HG02981 (cell line): ENCODE results near the gene IL12RB1.
A peak's percentile ranks its signal among the peaks of the same experiment; 100 is the strongest.

Experiments
- ATAC-seq: cut with Tn5 transposase; IDR thresholded peaks from one replicate; pipeline ENCODE4 v1.9.1; 2021; ENCODE audit warnings: mild to moderate bottlenecking, moderate library complexity; ENCODE audit not compliant: unreplicated experiment

Gene IL12RB1

DNA sequence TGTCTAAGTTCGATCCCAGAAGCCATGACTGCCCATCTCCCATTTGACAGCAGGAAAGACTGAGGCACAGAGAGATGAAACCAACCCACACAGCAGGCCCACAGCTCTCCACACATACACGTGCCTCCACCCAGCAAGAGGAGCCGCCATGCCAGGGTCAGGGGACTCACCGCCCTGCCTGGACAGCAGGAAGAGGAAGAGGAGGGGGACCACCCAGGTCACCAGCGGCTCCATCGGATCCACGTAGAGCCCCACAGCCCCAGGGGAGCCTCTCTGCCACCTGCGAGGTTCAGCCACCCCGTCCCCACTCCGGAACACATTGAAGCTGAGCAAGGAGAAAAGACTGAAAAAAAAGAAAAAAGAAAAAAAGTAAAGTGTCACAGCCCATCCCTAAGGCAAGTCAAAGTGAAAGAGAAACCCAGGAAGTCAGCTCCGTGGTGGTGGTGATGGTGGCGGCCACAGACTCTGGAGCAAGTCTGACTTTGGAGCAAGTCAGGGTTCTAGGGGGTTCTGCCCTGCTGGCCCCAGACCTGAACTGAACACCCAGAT, at the start of gene IL12RB1:
Gene IL12RB1 (minus strand): TSS at position 345 of the 549 bp plus-strand sequence. CDS start 111 bp downstream, at position 234.
- ATAC-seq, result no peak

DNA sequence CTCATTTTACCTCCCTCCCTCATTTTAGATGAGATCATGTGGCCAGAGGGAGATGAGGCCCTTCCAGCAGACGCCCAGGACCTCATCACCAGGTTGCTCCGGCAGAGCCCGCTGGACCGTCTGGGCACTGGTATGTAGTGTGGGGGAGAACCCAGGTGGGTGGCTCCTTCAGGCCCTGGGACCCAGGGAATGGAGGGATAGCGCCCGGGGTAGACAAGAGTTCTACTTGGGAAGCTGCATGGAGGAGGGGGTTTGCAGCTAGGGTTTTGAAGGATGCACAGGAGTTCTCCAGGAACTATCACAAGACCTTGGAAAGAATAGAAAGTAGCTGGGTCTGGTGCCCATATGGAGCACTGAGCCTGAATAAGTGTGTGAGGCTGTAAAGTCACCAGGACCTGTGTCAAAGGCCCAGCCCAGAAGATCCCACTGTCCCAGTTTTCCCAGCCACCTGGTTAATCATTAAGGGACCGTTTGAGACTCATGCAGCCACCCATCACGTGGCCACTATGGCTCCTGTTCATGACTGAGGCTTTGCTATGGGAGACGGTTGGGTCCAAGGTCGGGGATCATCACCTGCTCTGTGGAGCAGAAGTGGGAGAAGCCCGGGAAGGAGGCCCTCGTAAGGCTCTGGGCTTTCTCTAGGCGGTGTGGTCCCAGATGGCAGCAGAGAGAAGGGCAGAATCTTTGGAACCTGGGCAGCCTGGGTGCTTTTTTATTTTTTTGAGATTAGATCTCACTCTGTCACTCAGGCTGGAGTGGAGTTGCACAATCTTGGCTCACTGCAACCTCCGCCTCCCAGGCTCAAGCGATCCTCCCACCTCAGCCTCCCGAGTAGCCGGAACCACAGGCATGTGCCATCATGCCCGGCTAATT, 49.2 kb upstream of the IL12RB1 start:
- no peak for ATAC-seq

DNA sequence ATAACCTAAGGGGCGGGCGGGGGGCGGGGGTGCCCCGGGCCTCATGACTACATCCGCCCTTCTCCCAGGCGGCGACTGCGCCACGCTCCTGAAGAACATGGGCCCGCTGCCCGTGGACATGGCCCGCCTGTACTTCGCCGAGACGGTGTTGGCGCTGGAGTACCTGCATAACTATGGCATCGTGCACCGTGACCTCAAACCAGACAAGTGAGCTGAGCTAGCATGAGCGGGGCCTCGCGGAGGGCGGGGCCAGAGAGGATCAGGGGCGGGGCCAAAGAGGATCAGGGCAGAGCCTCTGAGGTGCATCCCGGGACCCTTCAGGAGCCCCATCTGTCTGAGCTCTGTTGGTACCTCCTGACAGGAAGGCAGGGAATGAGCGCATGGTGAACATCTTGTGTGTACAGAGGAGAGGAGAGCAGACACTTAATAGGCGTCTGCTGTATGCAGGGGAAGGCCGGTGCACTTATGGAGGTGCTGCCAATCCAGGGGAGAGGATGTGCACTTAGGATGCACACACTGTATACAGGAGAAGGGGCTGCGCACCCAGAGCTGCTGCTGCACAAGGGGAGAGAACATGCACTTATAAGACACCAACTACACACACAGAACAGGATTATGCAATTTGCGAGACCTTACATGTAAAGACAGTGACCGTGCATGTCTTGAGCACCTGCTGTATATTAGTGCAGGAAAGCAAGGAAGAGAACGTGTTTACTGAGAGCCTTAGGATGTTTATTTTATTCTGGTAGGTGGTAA, 45.3 kb upstream of the IL12RB1 start:
- ATAC-seq, result no peak

DNA sequence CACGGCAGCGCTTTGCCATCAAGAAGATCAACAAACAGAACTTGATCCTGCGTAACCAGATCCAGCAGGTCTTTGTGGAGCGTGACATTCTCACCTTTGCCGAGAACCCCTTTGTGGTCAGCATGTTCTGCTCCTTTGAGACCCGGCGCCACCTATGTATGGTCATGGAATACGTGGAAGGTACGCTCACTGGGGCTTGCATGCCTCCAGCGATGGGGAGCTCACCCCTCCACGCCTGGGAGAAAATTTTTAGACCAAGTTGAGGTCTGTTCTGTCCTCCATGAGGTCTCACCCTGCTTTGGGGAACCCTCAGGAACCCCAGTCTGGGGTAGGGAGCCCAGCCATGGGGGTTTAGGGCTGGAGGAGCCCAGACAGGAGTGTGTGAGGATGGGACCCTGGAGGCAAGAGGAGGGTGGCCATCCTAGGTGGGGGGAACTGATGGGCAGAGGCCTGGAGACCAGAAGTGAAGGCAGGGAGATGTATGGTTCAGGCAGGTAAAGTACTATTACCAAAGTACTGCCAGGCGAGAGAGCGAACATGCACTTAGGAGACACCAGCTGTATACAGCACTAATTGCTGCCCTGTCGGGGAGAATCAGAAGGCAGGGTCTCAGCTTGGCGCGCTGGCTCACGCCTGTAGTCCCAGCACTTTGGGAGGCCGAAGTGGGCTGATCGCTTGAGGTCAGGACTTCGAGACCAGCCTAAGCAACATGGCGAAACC, 43.9 kb upstream of the IL12RB1 start:
- no peak for ATAC-seq

DNA sequence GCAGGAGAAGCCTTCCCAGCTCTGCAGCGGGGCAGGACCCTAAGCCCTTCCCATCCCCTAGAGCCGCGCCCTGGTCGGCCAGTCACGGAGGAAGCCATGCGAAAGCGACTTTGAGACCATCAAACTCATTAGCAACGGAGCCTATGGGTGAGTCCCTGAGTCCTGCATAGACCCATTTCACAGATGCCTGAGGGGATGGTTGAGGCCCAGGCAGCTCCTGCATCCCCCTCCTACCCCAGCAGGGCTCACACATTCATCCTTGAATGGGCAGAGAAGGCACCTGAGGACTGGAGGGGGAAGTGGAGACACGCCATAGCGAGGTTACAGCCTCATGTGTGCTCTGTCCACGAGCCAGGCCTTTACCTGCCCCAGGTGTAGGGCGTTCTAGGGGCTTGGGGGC, 42.1 kb upstream of the IL12RB1 start:
- no peak for ATAC-seq

DNA sequence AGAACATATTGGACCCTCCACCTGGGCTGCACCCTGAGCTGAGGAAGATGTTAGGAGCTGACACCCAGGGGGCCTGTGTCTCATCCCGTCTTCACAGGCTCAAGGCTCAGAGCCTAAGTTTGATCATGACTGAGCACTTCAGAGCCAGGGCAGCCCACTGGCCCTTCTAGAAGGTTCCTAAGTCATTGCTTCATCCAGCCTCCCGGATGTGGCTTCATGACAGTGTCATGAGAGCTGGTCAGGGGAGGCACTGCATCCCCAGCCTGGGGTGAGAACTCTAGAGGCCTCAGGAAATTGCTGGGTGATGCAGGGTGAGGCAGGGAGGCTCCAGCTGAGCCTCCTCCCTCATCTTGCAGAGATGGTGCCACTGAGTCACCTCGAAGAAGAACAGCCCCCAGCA, 41.3 kb upstream of the IL12RB1 start:
- no peak for ATAC-seq

DNA sequence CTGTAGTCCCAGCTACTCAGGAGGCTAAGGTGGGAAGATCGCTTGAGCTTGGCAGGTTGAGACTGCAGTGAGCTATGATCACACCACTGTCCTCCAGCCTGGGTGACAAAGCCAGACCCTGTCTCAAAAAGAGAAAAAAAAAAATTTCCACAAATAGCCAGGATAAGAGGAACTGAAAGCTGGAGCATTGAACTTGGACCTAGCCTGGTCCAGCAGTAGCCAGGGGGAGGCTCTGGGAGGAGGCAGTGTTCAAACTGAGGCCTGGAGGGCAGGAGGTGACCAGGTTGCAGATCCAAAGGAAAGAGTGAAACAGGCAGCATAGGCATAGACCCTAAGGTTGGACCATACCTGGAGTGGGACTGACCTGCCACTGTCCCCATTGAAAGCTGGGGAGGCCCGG, 39.4 kb upstream of the IL12RB1 start:
- no peak for ATAC-seq

DNA sequence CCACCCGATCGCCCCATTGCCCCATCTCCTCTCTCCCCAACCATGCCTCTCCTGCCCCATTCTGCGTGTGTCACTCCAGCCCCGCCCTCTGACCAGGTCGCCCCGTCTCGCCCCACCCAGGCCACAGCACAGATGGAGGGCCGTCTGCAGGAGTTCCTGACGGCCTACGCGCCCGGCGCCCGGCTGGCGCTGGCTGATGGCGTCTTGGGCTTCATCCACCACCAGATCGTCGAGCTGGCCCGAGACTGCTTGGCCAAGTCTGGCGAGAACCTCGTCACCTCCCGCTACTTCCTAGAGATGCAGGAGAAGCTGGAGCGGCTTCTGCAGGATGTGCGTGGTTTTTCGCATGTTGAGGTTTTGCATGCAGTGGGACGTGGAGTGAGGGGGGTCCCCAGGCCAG, 37.1 kb upstream of the IL12RB1 start:
- ATAC-seq, result no peak

DNA sequence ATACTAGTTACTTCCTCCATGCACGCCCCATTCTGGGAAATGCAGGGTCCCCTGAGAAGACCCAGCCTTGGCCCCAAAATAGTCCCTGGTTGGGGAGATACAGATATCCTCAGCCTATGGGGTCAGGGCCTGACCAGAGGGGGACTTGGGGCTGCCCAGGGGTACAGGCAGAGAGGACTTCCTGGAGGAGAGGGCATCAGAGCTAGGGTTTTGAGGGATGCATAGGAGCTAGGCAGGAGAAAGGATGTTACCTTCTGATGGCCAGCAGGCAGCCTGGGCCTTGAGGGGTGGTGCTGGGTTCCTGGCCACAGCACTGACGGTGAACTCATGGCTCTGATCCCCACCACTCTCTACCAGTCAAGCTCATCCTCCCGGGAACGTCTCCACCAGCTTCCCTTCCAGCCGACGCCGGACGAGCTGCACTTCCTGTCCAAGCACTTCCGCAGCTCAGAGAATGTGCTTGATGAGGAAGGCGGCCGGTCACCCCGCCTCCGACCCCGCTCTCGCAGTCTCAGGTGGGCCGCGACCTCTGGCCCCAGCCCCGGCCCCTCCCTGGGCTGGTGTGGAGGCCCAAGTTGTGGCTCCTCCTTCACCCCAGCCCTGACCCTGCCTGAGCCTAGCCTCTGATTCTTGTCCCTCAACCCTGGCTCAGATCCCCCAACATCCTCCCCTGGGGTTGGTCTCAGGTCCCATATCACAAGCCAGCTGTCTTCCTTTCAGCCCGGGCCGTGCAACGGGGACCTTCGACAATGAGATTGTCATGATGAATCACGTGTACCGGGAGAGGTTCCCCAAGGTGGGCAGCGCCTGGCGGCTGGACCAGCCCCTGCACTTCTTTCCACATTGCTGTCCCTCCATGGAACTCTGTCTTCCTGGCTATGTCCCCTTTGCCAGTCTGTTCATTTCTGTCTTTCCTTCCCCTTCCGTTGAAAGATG, 36.4 kb upstream of the IL12RB1 start:
- no peak for ATAC-seq

DNA sequence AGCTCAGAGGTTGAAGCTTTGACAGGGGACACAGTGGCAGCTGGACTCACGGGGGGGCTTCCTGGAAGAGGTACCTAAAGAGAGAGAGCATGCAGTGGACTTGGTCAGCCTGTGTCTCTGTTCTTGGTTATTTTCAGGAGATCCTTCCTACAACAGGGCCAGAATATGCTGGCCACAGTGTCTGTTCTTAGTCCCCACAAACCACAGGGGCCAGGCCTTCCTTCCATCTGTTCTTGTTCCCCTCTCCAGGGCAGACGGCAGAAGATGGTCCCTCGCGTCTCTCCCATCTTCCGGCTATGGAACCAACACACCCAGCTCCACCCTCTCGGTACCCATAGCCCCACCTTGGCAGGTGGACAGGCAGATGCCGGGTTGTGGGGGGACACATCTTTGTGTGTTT, 35.7 kb upstream of the IL12RB1 start:
- ATAC-seq, result no peak

DNA sequence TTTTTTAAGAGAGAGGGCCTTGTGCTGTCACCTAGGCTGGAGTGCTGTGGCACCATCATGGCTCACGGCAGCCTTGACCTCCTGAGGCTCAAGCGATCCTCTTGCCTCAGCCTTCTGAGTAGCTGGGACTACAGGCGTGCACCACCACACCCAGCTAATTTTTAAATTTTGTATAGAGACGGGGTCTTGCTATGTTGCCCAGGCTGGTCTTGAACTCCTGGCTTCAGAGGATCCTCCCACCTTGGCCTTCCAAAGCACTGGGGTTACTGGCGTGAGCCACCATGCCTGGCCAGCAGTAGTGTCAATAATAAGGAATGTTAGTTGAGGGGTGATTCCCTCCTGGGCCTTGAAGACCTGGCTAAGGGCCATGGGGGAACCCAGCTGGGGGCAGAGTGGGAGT, 34.4 kb upstream of the IL12RB1 start:
- ATAC-seq, result no peak

DNA sequence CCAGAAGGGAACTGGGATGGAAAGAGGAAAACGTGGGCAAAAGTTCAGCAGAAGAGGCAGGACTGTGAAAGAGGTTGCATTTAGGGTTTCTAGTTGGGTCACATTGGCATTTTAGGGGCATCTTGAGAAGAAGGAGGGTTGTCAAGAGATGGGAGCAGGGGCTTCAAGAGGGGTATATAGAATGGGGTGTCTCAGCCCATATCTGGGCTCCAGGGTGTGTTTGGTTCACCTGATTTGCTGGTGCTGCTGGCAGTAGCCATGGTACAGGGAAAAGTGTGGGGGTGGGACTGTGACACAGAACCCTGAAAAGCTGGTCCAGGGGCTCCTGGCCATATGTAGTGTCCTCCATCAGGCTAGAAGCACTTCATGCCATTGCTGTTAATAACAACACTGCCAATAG, 33.4 kb upstream of the IL12RB1 start:
- ATAC-seq, result no peak

DNA sequence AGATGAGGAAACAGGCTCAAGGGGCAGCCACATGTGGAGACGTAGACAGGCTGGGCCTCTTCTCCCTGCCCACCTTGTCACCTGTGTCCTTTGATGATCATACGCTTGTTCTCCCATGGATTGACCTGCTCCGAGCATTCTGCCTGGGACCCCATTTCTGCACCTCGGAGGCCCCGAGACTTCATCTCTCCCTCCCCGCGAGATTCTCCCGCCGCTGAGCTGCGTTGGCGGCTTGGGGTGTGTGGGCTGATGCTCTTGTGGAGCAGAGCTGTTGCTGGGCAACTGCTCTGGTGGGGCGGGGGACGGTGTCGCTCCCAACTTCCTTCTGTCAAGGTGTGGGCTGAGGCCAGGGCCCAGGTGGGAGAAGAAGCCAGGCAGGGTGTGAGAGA, 33.0 kb upstream of the IL12RB1 start:
- ATAC-seq, result no peak

DNA sequence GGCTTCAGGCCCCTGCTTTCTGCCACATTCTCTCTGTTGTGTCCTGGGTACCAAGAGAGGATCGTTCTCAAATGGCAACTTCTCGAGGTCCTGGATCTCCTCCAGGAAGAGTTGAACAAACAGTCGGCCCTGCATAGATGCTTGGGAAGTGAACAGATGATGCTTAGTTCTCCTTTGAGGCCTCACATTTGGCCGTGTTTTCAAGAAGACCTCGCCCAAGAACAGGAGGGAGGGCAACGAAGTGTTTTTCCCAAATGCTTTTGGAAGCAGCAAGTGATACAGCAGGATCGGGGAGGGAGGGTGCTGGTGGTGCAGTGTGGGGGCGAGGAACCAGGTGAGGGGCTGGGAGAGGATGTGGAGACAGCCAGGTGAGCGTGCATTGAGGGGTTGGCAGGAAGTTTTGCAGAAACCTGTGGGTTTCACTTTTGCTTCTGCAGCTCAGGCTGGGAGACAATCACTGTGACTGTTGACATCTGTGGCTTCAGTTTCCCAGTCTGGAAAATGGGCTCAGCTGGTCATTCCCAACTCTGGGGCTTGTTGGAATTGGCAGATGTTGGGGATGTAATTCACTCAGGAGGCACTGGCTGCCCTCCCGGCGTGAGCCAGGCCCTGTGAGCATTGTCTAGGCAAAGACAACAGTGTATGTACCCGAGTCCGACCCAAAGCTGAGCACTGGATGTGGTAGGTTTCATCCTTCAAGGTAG, 32.4 kb upstream of the IL12RB1 start:
- ATAC-seq, result no peak

DNA sequence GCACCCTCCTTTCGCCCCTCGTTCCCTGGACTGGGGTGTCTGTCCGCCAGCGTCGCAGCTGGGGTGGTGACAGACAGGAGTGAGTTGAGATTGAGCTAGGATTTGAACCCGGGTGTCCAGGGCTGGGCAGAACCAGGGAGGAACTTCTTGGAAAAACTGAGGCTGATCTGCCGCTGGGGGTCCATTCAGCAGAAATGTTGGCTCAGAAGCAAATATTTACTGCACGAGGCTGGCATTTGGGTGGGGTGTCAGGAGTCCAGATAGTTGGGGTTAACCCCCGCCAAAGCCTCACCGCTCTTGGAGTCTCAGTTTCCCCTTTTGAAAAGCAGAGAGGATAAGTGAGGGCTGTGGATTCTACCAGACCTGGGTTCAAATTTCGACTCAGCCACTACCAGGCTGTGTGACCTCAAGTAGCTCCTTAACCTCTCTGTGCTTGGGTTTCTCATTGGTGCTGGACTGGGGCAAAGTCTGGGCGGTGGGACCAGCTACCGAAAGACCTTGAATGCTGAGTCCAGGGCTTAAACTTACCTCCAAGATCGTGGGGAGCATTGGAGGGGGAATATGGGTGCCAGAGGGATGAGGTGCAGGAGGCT, 31.8 kb upstream of the IL12RB1 start:
- no peak for ATAC-seq

DNA sequence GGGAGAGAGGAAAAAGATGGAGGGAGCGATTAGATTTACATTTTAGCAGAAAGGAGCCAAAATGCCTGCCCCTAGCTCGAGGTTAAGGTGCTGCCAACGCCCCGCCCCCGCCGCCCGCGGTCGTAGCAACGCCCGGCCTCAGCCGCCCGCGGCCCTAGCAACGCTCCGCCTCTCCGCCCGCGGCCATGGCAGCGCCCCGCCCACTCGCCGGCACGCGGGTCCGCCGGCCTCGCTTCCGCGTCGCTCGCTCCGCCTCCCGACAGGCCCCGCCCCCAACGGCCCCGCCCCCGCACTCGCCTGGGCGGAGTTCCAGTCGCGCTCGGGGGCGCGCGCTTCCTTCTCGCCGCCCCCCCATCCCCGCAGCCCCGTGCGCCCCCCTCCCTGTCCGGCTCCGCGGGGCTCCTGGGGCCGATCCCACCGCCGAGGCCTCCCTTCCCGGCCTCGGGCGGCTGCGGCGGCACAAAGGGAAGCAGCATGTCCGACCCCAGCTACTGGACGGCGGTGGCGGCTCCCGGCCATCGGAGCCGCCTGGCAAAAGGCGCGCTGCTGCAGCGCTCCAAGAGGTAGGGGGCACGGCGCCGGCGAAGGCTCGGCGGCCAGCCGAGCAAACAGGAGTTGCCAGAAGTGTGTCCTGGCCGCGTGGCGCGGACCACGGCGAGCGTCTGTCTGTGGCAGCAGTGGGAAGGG, 31.1 kb upstream of the IL12RB1 start:
- peak; percentile 76 for ATAC-seq

DNA sequence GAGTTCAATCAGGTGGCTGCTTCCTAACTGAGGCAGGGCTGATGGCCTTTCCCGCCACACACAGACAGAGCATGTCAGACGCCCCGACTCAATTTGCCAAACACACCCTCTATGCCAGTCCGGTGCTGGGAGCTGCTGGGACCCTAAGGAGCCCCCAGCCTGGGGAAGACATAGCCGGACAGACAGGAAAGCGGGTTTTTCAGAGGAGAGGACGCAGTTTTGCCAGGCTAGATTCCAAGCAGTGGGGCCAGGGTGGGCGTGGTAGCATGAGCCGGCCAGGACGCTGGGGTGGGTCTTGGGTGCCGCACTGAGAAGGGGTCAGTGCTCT, 30.6 kb upstream of the IL12RB1 start:
- no peak for ATAC-seq

DNA sequence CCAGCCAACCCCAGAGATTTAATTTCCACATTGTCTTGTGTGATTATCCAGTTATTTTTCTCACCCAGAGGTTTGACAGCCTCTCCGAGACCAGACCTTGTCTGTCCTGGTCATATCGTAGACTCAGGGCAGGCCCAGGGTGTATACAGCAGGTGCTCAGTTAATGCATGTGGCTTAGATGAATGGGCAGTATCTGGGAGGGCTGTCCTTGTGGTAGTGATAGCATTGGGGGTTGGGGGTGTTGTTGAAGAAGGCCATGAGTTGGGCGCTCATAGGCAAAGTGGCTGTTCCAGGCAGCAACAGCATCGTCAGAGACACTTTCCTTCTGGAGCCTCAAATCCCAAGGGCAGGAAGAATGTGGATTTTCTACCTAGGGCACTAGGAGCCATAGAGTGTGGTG, 27.7 kb upstream of the IL12RB1 start:
- ATAC-seq, result no peak

DNA sequence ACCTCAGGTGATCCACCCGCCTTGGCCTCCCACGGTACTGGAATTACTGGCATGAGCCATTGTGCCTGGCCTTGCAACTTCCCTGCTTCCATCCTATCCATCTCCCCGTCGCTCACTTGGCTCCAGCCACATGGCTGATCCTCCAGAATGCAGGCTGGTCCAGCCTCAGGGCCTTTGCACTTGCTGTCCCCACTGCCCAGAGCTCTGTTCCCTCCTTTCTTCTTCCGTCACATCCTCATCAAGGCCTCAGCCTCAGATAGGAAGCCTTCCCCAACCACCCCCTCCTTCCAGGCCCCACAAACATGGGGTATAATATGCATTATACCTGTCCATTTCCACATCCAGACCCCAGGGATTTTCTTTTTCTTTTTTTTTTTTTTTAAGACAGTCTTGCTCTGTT, 27.1 kb upstream of the IL12RB1 start:
- ATAC-seq, result no peak
